Heart right ventricle (tissue), 16 donors: ENCODE results near the gene CHST4. TPM values are rescaled to one million over a fixed set of nuclear protein-coding genes. Genes with fewer than 3 reads are reported as not detected.

Experiments
- ATAC-seq, 8 donors: fragments of 200-7000 bp; cut with Tn5 transposase; one replicate each; pipeline ENCODE4 v1.9.1; 2020; ENCODE audit warnings: mild to moderate bottlenecking in 8 of 8, moderate library complexity in 8 of 8, moderate number of reproducible peaks in 1 of 8
- DNase-seq, 2 donors: peaks; one replicate each; pipeline ENCODE4 v3.0.0-alpha.2; 2020
- H3K27ac ChIP-seq, 10 donors: fragments of 200-600 bp; sonication (generic) in 2 of 10; one replicate each; pipeline versions ENCODE4 v1.5.0 to v1.8.0; 2020 to 2022; ENCODE audit warnings: mild to moderate bottlenecking in 3 of 10
- H3K27me3 ChIP-seq, 7 donors: fragments of 200-600 bp; one replicate each; pipeline ENCODE4 v1.8.0; 2021 to 2022; ENCODE audit warnings: mild to moderate bottlenecking in 2 of 7
- H3K36me3 ChIP-seq, 9 donors: fragments of 200-600 bp; sonication (generic) in 1 of 9; one replicate each; pipeline versions ENCODE4 v1.5.0 to v1.8.0; 2020 to 2022; ENCODE audit warnings: mild to moderate bottlenecking in 2 of 9
- H3K4me1 ChIP-seq, 9 donors: fragments of 200-600 bp; sonication (generic) in 1 of 9; one replicate each; pipeline versions ENCODE4 v1.5.0 to v1.8.0; 2020 to 2022; ENCODE audit warnings: mild to moderate bottlenecking in 4 of 9
- H3K4me3 ChIP-seq, 10 donors: fragments of 200-600 bp; sonication (generic) in 2 of 10; one replicate each; pipeline versions ENCODE4 v1.5.0 to v1.8.0; 2020 to 2022; ENCODE audit warnings: mild to moderate bottlenecking in 7 of 10, moderate library complexity in 2 of 10
- H3K9me3 ChIP-seq, 11 donors: fragments of 200-600 bp in 10 of 11; sonication (generic) in 2 of 11; one replicate each; pipeline versions ENCODE4 v1.5.0 to v1.8.0; 2013 to 2022; ENCODE audit warnings: mild to moderate bottlenecking in 2 of 11, control low read depth in 1 of 11, moderate library complexity in 1 of 11
- CTCF ChIP-seq, 9 donors: fragments of 200-600 bp; sonication (generic) in 2 of 9; IDR thresholded peaks; one replicate each; pipeline versions ENCODE4 v1.5.0 to v1.8.0; 2021 to 2022; ENCODE audit warnings: antibody characterized with exemption in 9 of 9, mild to moderate bottlenecking in 5 of 9, moderate library complexity in 1 of 9
- WGBS, 2 donors: extraction: QIAGEN DNeasy Blood & Tissue Kit; methylation state at CpG; one replicate each; pipeline ENCODE4 v1.1.7; 2013; ENCODE audit warnings: inconsistent platforms in 1 of 2; 5-methylcytosine and 5-hydroxymethylcytosine counted together
- intact Hi-C, 10 donors: fragments of 100-400 bp; cut with DNase I; formaldehyde crosslinking; loops; one replicate each; pipeline versions ENCODE4 v1.11.1 to v1.14.2; 2022
- polyA plus RNA-seq, 2 donors: library from polyadenylated mRNA; stranded (reverse); fragments of 200-250 nt; gene quantifications; one replicate each; pipeline ENCODE4 v1.2.3, GENCODE V29; 2013
- total RNA-seq, 10 donors: library from RNA; stranded (reverse); fragmentation: NEBNext Ultra II Directional in 3 of 10; extraction: Animal tissue kit (Norgen Biotek cat#: 25700) in 3 of 10; gene quantifications; one replicate each; pipeline versions ENCODE4 v1.2.1 to v1.2.4, GENCODE V29; 2021 to 2023
- donor health status: Arrhythmogenic right ventricular cardiomyopathy.
- donor health status: ischemic (EF 13 %, LVEDD 7.1; RV severe dilation, severe dysfunction).
- donor health status: healthy with polysubstance abuse.
- donor health status: DM: no; HTN: yes; CAD: no.
- donor health status: DM: no; HTN: no; CAD: no.
- donor health status: ischemic (EF 25% LVEDD 6.9; RV normal size, moderate dysfunction).
- donor health status: ischemic (EF 25% LVEDD 5.7; RV mildly dilated, moderate dysfunction).
- donor health status: healthy.
- donor health status: DM: yes; HTN: yes; CAD: no.
- donor health status: Ischemic cardiomyopathy.
- donor health status: ischemic (EF 35%, LVEDD 5.7; RV mildly dilated, moderate dysfunction).
- donor health status: nonischemic (EF 11% LVEDD 7.7; RV severe dilation, severe dysfunction).
- donor health status: DM: yes; HTN: yes; CAD: no.
- donor health status: PGD.
- donor health status: ischemic (EF 29% LVEDD 5.4; RV normal size, mild dysfunction).
- donor health status: nonischemic (EF 23%, LVEDD 6.1; RV moderate dilation, normal function).

CHST4 gene
- total and polyA plus RNA-seq, 12 donors, result 0.09 TPM; not detected in 11

GRCh38 chr16:71507061-71507460, 19.2 kb upstream of the CHST4 start:
- DNase-seq (no peak), ATAC-seq (no peak)
- no peak for TF ChIP-seq CTCF (IDR thresholded peaks at IDR 0.05)
- no peaks in the 10 kb centered on the region for H3K4me1 ChIP-seq
- no peak overlapping the region for H3K27ac ChIP-seq
- no peaks in the 10 kb centered on the region for H3K36me3 ChIP-seq
- intact Hi-C loops, result no loop called here
- peaks cover 0 to 25% (median 3%) of the 10 kb centered on the region in 7 donors for H3K27me3 ChIP-seq
- H3K9me3 ChIP-seq, result no peaks in the 10 kb centered on the region
- WGBS, 2 donors, result 52 to 64% methylated on average over 1 of the region's 1 CpG
- no peak overlapping the region for H3K4me3 ChIP-seq

- Histone ChIP-seq H3K36me3 (no peaks in the 10 kb centered on the region), H3K27ac (no peak overlapping the region), H3K9me3 (no peaks in the 10 kb centered on the region), H3K27me3 (peaks cover 0 to 17% (median 0%) of the 10 kb centered on the region in 7 donors), H3K4me1 (no peaks in the 10 kb centered on the region), H3K4me3 (no peak overlapping the region)
- WGBS, 2 donors, result 65 to 71% methylated on average over 1 of the region's 1 CpG
- TF ChIP-seq CTCF (IDR thresholded peaks at IDR 0.05), result no peak
- no peak for ATAC-seq
- intact Hi-C loops, result loop anchor here in 1 of 10 donors (10.0 kb wide), 1 partner anchor 61 kb away; the partner anchor contains the start of gene TAT
- no peak for DNase-seq
These were observed 12.9 kb upstream of the CHST4 start for GRCh38 chr16:71513302-71513701.

- ATAC-seq, result no peak
- intact Hi-C loops, result loop anchor here in 1 of 10 donors (10.0 kb wide), 1 partner anchor 60 kb away; the partner anchor contains the start of gene TAT
- Histone ChIP-seq H3K4me3 (no peak overlapping the region), H3K27me3 (peaks cover 0 to 17% (median 0%) of the 10 kb centered on the region in 7 donors), H3K9me3 (no peaks in the 10 kb centered on the region), H3K27ac (no peak overlapping the region), H3K36me3 (no peaks in the 10 kb centered on the region), H3K4me1 (no peaks in the 10 kb centered on the region)
- no peak for TF ChIP-seq CTCF (IDR thresholded peaks at IDR 0.05)
- 77 to 81% methylated on average over 7 of the region's 7 CpGs for WGBS, 2 donors
- no peak for DNase-seq
These were observed 11.8 kb upstream of the CHST4 start for GRCh38 chr16:71514476-71514875.

- ATAC-seq (no peak), DNase-seq (no peak)
- 70 to 79% methylated on average over 3 of the region's 3 CpGs for WGBS, 2 donors
- intact Hi-C loops, result loop anchor here in 1 of 10 donors (10.0 kb wide), 1 partner anchor 60 kb away; the partner anchor contains the start of gene TAT
- Histone ChIP-seq H3K9me3 (no peaks in the 10 kb centered on the region), H3K36me3 (no peaks in the 10 kb centered on the region), H3K27ac (no peak overlapping the region), H3K4me3 (no peak overlapping the region), H3K27me3 (peaks cover 0 to 17% (median 0%) of the 10 kb centered on the region in 7 donors), H3K4me1 (no peaks in the 10 kb centered on the region)
- no peak for TF ChIP-seq CTCF (IDR thresholded peaks at IDR 0.05)
These were observed 11.2 kb upstream of the CHST4 start for GRCh38 chr16:71515026-71515425.
